CD1c-positive myeloid dendritic cell (primary cell): ENCODE results near the gene FAM221B.
A peak's percentile ranks its signal among the peaks of the same experiment; 100 is the strongest.

ENCODE experiments used
- DNase-seq: peaks from one replicate; pipeline ENCODE4 v3.0.0-alpha.2; 2016; ENCODE audit errors: extremely low spot score

FAM221B gene

DNA sequence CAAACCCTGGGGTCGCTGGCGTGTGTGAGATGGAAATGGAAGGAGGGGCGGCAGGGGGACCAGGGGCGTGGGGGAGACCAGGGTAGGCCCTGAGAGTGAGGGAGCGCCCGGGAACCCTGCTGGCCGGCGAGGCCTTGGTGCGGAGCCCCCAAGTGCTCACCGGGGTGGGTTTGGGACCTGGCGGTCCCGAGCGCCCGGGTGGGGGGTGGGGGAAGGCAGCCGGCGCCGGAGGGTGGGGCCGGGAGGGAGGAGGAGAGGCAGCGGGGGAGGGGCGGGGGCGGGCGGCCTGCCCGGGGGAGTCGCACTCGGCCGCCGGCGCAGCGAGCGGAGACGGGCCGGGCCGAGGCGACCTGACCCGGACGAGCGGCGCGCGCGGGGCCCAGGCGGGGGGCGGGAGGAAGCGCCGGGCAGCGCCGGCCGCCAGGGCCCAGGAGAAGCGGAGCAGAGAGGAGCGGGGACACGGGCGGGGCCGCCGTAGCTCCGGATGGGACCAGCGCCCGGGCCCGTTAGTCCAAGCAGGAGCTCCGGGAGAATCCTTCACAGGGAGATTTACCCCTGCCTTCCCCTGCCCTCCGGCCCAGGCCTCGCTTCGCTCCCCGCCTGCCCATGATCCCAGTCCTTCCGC, 37.1 kb downstream of the FAM221B start, which contains the start of gene NPR2:
Gene NPR2, plus strand, starts transcription at position 295 of the 625 bp plus-strand sequence. CDS start 818 bp downstream, outside the sequence.
- peak; percentile 7 for DNase-seq

DNA sequence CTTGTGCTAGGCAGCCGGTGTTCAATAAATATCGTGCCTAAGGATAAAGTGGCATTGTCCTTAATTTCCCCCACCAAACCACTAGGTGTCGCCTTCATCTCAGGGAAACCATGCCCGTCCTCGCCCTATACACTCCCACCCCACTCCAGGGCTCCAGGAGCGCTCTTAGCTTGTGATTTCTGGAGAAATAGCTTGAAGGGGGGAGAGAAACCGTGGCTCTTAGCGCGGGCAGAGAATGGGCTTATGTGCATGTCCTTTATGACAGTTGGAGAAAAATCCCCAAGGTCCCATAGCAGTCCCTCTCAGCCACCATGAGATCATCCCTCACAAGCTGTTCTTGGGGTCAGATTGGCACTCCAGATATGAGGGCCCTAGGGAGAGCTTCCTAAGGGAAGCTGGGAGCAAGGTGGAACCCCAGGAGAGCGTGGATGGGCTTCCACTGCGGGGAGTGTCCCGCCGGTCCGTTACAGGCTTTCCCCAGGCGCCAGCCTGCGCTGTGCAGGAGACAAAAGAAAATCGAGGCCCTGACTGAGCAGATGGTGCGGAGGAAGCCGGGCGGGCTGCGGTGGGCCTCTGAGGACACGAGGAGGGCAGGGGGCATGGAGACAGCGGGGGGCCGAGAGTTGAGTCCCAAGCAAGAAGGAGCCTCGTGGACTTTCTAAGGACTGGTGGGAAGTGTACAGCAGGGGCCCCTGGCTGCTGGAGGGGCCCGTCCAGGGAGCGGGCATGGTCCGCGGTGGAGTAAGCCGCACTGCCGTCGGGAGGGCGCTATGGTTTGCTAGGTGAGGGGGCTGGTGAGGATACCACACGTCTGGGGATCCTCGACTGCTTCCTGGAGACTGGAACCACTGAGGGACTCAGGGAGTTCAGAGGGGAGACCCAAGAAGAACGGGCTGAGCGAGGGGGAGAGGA, 37.9 kb downstream of the FAM221B start:
- peak; percentile 79 for DNase-seq

DNA sequence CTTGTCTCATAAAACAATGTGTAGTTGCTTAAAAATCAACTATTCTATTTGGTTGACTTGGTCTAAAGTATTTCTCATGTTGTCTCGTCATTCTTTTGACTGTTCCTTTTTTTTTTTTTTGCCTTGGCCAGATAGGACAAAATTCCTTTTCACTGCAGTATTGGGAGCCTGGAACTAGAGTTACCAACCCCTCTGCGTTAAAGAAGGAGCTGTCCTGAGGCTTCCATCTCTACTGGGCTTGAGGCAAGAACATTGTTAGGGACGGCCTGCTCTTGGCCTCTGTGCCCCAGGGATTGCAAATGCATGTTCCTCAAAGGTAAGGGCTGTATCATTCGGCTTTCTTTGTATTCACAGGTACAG, 38.5 kb downstream of the FAM221B start:
- DNase-seq = no peak

DNA sequence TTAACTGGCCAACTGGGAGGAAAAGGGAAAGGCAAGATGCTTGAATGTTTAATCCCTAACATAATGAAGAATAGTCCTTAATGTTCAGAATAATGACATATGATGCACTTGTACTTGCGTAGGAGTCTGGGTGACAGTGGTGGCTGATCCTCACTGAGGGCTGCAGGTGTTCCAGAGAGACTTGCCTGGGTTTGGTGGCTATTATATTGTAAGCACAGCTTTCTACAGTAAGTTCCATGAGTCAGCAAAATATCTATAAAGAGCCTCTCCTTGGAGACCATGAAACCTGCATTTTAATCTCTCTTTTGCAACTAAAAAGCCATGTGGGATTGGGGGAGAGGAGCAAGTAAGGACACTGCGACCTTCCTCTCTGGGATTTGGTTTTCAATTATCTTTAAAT, 39.0 kb downstream of the FAM221B start:
- no peak for DNase-seq

DNA sequence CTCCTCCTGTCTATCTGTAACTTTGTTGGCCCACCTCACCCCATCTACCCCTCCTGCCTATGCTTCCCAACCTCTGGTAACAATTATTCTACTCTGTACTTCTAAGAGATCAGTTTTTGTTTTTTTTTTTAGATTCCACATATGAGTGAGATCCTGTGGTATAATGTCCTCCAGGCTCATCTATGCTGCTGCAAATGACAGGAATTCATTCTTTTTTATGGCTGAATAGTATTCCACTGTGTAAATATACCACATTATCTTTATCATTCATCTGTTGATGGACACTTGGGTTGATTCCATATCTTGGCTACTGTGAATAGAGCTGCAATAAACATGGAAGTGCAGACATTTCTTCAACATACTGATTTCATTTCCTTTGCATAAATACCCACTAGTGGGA, 45.1 kb downstream of the FAM221B start:
- DNase-seq = no peak

DNA sequence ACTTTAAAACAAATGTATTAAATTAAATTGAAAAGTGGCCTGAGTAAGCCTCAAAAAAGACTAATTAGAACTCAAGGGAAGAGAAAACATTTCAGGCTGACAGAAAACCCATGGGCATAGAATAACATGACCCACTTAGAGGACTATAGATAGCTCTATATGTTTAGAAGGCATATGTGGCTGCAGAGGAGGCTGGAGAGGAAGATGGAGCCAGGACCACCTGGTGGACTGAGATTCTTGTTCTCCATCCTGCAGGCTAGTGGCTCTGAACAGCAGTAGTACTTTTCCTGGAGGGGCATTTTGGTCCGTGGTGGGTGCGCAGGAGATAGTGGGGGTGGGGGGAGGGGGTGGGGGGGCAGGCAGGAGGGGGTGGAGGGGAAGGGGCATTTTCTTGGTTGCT, 47.5 kb downstream of the FAM221B start:
- no peak for DNase-seq

DNA sequence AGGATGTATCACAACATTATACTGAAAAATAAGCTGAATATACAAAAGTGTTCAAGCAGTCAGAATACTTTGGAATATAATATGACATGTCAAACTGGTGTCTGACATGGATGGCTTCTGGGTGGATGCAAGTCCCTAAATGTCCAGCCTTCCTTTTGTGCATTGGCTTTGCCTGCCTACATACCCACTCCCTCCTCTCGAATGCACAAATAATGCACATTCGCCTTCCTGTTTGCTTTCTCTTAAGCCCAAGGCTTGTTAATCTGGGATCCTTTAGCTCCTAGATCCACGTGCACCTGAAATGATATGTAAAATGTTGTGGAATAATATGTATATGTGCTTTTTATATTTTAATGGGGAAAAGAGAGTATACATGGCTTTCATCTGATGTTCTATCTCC, 50.0 kb downstream of the FAM221B start:
- DNase-seq = no peak

DNA sequence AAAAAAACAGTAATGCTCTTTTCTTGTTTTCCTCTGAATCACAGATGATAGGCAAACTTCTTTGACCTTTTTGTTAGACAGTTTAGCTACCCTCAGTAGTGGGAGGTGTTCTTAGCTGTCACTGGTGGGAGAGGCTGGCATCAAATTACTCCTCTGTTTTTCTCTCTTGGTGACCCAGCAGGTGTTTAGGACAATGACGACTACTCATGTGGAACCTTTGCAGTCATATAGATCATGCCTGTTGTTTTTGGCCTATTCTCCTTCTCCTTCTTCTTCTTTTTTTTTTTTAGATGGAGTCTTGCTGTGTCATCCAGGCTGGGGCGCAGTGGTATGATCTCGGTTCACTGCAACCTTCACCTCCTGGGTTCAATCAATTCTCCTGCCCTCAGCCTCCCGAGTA, 52.5 kb downstream of the FAM221B start:
- DNase-seq = no peak

DNA sequence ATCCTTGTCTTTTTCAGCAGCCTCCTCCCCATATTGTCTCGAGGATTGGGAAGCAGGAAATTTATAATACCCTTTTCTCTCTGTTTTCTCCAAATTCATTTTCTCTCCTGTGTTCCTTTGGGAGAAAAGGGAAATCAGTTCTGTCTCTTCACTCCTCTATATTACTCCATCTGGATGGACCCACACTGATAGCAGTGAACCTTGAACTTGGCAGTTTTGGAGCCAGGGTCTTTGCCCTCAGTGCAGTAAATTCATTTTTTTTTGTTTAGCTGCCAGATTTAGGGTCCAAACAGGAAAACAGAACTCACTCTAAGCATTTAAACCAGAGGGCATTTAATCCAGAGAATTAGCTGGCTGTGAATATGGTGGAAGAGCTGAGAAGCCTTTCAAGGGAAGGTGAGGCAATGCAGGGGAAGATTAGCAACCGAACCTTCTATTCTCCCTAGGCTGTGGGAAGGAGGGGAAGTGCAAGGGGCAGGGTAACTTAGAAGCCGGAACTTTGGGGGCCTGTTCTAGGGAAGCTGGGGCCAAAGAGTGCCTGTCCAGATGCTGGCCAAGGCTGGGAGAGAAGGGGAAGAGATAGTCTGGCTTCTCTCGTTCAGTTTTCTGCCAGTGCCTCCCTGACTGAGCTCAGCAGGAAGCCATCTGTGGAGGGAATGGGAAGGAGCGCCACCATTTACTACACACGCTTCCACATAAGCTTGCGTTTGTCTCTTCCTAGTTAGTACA, 53.5 kb downstream of the FAM221B start:
- DNase-seq = peak; percentile 66

DNA sequence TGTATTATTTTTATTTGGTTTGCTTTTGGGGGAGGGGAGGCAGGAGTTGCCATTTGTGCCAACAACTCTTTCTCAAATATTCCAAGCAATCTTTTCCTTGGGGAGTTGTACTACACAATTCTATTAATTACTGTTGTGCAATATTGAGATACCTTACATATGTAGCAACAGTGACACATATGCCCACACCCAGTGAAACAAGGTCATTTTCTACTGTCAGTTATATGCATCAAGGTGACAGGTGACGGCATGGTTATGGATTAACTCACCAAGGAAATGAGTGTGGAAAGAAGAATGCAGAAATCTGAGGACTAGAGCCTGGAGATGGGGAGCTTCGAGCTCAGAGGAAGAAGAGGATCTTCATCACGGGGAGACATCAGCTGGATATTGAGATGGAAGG, 56.6 kb downstream of the FAM221B start:
- no peak for DNase-seq

DNA sequence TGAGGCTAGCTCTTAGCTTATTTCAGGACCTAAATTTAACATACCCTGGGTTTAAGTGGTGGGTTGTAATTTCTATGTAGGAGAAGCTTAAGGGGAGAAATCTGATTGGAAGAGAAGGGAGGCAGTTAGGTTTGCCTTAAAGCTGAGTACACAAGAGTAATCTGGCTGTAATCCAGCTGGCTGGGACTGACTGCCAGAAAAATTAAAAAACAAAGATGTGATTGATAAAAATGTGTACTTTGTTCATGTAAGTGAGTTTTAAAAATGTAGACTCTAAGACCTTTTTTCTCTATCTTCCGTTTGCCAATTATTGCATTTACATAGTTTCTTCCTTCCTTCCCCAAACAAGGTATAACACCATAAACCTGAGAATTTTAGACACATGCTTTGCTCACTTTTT, 57.0 kb downstream of the FAM221B start:
- DNase-seq = no peak

DNA sequence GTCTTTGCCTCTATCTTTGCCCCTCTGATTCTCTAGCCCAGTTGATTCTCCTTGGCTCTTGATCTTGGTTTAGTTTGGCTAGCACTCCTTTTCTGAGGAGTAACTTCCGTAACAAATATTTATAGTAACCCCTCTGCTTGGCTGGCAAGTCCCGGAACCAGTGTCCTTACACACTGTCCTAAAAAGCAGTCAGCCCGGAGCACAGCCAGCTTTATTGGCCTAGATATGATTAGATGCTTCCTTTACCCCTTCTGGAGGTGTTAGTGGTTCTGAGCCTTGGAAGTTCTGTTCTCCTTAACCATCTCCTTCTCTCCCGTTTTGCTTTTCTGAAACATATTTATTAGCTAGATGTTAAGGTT, 57.5 kb downstream of the FAM221B start:
- no peak for DNase-seq

DNA sequence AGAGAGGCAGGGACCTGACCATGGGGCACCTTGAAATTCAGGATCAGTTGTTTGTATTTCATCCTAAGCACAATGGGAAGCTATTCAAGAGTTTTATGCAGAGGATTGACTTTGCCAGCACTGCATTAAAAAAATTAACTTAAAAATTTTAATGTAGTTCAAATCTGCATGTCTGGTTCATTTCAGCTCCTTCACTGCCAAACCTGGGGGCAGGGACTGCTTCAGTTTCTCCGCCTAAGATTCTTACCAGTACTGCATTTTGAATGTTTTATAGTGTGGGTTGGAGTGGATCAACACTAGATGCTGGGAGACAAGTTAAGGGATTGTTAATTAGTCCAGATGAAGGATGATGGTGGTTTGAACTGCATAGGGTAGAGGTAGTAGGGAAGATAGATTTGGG, 58.8 kb downstream of the FAM221B start:
- DNase-seq = no peak

DNA sequence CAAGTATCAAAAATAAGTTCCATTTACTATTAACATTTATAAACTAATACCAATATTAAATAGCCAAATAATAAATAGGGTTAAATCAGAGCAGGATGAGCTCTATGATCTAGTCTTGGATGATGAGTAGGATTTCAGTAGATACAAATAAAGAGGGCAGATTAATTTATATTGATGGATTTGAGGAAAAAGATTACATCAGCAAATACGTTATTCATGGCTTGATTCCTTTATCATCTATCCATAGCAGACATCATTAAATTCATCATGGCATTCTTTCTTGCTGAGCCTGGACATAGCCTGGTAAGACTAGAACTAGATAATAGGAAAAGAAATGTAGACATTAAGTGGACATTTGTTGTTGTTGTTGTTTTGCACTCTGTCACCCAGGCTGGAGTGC, 61.1 kb downstream of the FAM221B start:
- DNase-seq = no peak

DNA sequence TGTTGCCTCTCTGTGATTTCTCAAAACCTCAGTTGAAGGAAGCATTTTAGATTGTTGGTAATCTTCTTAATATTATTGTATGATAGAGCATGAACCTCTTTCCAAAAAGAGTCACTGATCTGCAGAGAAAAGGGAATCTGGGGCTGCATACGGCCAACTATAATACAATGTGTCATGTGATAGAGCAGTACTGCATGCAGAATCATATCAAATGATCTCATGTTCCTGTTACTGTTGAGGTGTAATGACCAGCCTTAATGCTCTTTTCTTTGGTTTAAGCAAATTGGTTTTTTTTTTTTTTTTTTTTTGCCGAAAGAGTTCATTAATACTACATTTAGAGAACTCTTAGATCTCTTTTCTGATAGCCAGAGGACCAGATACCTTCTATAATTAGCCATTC, 61.5 kb downstream of the FAM221B start:
- DNase-seq = no peak
